GM21526 (cell line): ENCODE measurements around the gene KRTAP10-1.

Experiments used
- ATAC-seq: cut with Tn5 transposase; IDR thresholded peaks from one replicate; pipeline ENCODE4 v1.9.1; 2021; ENCODE audit warnings: moderate library complexity; ENCODE audit not compliant: unreplicated experiment, low FRiP score

The KRTAP10-1 gene

GRCh38 chr21:44519346-44520325, 20.4 kb downstream of the KRTAP10-1 start:
- ATAC-seq = no peak

- no peak for ATAC-seq
These were observed 21.3 kb downstream of the KRTAP10-1 start for GRCh38 chr21:44518686-44519085.

- ATAC-seq = no peak
These were observed 22.7 kb downstream of the KRTAP10-1 start for GRCh38 chr21:44517175-44517899.

- no peak for ATAC-seq
These were observed 23.2 kb downstream of the KRTAP10-1 start for GRCh38 chr21:44516828-44517174.

GRCh38 chr21:44516342-44516741, 23.7 kb downstream of the KRTAP10-1 start:
- no peak for ATAC-seq

GRCh38 chr21:44515359-44516165, 24.4 kb downstream of the KRTAP10-1 start:
- no peak for ATAC-seq

- no peak for ATAC-seq
These were observed 25.1 kb downstream of the KRTAP10-1 start for GRCh38 chr21:44514746-44515358.

- no peak for ATAC-seq
These were observed 25.8 kb downstream of the KRTAP10-1 start for GRCh38 chr21:44514218-44514520.

- no peak for ATAC-seq
These were observed 26.4 kb downstream of the KRTAP10-1 start for GRCh38 chr21:44513389-44514217.

- ATAC-seq = no peak
These were observed 27.3 kb downstream of the KRTAP10-1 start for GRCh38 chr21:44512496-44513388.

GRCh38 chr21:44511938-44512275, 28.1 kb downstream of the KRTAP10-1 start:
- ATAC-seq = no peak

- ATAC-seq = no peak
These were observed 28.6 kb downstream of the KRTAP10-1 start for GRCh38 chr21:44511219-44511937.

- no peak for ATAC-seq
These were observed 29.3 kb downstream of the KRTAP10-1 start for GRCh38 chr21:44510508-44511218.

GRCh38 chr21:44510109-44510507, 29.9 kb downstream of the KRTAP10-1 start:
- no peak for ATAC-seq

- no peak for ATAC-seq
These were observed 30.5 kb downstream of the KRTAP10-1 start for GRCh38 chr21:44509539-44509938.

GRCh38 chr21:44508711-44509445, 31.1 kb downstream of the KRTAP10-1 start:
- ATAC-seq = no peak

GRCh38 chr21:44508426-44508710, 31.6 kb downstream of the KRTAP10-1 start:
- no peak for ATAC-seq
